ENCODE measurements around the gene POLH. TPM values are rescaled to one million over a fixed set of nuclear protein-coding genes. Genes with fewer than 3 reads are reported as not detected.

The POLH gene
- total and polyA plus RNA-seq, 2 donors (not counting 3 experiments of a cell fraction or from before 2014, with no cell fraction given): 9.3 to 36.6 TPM

- Histone ChIP-seq H3K9ac (replicated peaks; ENCODE audit: extremely low read depth, insufficient read depth, low read length) (no peak overlapping the region), H3K9me1 (replicated peaks; ENCODE audit: control insufficient read depth, extremely low read depth, insufficient read depth, low read length) (no peaks in the 10 kb centered on the region), H3K27ac (ENCODE audit: insufficient read depth, low read depth, low read length) (no peak overlapping the region), H4K20me1 (replicated peaks; ENCODE audit: control insufficient read depth, extremely low read depth, insufficient read depth, low read length) (no peaks in the 10 kb centered on the region), H3K4me2 (ENCODE audit: insufficient read depth, low read length) (no peak overlapping the region), H3K4me1 (ENCODE audit: control insufficient read depth, extremely low read depth, insufficient read depth, low read length) (peaks cover 1% of the 10 kb centered on the region), H3K4me3 (replicated peaks in 1 of 3; ENCODE audit: insufficient read depth in 1 of 3, low read depth in 1 of 3, low read length in 3 of 3) (no peak overlapping the region), H3K9me3 (replicated peaks; ENCODE audit: control insufficient read depth, insufficient read depth, low read length) (no peaks in the 10 kb centered on the region), H3K36me3 (ENCODE audit: control insufficient read depth in 2 of 2, extremely low read depth in 1 of 2, insufficient read depth in 2 of 2, low read length in 2 of 2) (peaks cover 16 to 45% of the 10 kb centered on the region in 2 experiments), H2AFZ (ENCODE audit: low read depth, low read length) (no peak overlapping the region), H3K27me3 (ENCODE audit: control insufficient read depth in 2 of 2, insufficient read depth in 2 of 2, low read length in 2 of 2) (no peaks in the 10 kb centered on the region), H3K79me2 (ENCODE audit: control insufficient read depth, insufficient read depth, low read length) (peaks cover 7% of the 10 kb centered on the region)
- intact Hi-C loops (cut with micrococcal nuclease): no loop called here
- FAIRE-seq: no peak
- TF ChIP-seq POLR2A (IDR thresholded peaks at IDR 0.05; ENCODE audit: low read depth, low read length) (no peak), CTCF (IDR thresholded peaks at IDR 0.05; ENCODE audit: extremely low read depth in 1 of 2, insufficient read depth in 1 of 2, low read depth in 1 of 2, low read length in 2 of 2) (no peak), JUN (IDR thresholded peaks at IDR 0.05; ENCODE audit: borderline replicate concordance, insufficient read depth, insufficient read length, low read depth) (no peak), POLR2AphosphoS5 (IDR thresholded peaks at IDR 0.05; ENCODE audit: insufficient read depth, low read depth, low read length) (no peak), FOS (IDR thresholded peaks at IDR 0.05; ENCODE audit: borderline replicate concordance, insufficient read depth, low read length) (no peak), MYC (IDR thresholded peaks at IDR 0.05; ENCODE audit: low read depth, low read length) (no peak), GATA2 (IDR thresholded peaks at IDR 0.05; ENCODE audit: insufficient read depth, insufficient read length, low read depth, low read length) (no peak), EZH2 (IDR thresholded peaks at IDR 0.05; ENCODE audit: borderline replicate concordance, low read depth, low read length, severe bottlenecking) (no peak)
- TSS peak; percentile 5 for BruUV-seq (replicated peaks)
- dilution Hi-C loops (cut with MboI; ENCODE audit: extremely low pct_ligation_motif_present, low sequenced_read_pairs): no loop called here
- no peak for DNase-seq (ENCODE audit: low read depth, low spot score)
- CTCF ChIA-PET: no interaction called here
- POLR2A ChIA-PET: no interaction called here
These were observed 45.3 kb downstream of the POLH start for GRCh38 chr6:43621078-43621835.
